DMS153 (cell line): ENCODE measurements around the gene SMPD1.

Experiments
- DNase-seq: peaks from one replicate; lab custom pipeline; 2025; lab: John Stamatoyannopoulos, UW

SMPD1 gene

DNA sequence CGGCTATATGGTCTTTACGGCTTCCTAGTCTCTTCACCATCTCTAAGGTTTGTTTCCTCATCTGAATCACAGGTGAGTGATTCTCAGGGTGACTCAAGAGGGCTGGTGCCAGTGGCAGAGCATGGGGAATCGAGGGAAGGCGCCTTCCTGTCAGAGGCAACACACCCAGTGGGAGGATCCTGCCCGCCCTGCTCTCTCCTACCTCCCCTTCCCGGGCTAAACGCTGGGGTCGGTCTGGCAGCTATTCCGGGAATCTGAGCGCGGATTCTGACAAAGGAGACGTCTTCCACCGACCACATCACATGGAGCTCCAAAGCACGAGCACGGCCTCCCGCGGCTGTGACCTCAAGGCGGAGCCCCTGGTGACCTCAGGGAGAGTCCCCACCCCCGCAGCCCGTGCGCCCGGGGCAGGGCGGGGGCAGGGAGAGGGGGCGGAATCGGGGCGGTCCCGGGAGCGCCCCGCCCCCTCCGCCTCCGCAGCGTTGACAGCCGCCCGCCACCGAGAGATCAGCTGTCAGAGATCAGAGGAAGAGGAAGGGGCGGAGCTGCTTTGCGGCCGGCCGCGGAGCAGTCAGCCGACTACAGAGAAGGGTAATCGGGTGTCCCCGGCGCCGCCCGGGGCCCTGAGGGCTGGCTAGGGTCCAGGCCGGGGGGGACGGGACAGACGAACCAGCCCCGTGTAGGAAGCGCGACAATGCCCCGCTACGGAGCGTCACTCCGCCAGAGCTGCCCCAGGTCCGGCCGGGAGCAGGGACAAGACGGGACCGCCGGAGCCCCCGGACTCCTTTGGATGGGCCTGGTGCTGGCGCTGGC is at the start of gene SMPD1:
TSS of gene SMPD1 (plus strand) at position 570 of the 813 bp plus-strand sequence. CDS start at position 695, 125 bp downstream.
- peak; percentile 78 for DNase-seq

DNA sequence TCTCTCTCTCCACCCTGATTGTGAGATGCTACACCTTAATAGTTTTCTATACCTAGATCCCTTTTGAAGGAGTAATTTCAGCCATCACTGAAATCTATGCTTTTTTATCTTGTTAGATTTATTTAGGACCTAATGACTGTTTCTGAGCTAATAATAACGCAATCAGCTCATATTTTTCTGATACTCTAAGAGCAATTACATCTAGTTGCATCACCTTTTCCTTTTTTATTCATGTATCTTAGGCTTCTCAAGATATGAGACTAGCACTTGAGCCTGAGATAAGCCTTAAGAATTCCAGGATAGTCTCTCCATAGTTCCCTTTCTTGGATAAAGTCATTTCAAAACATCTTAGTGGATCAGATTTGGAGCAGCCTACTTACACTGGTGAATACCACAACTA is 44.9 kb upstream of the SMPD1 start:
- no peak for DNase-seq

DNA sequence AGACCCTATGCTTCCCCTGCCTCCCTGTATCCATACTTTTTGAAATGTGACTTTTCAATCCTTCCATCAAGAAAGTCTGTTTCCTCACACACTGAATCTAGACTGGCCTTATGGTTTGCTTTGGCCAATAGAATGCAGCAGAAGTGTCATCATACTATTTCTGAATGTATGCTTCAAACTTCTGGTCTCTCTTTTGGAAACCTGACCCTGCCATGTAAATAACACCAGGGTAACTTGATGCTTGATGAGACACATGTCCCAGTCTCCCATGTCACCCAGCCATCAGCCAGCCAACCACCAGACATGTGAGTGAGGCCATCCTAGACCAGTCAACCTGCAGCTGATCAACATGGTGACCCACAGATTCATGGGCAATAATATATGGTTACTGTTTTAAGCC is 40.2 kb upstream of the SMPD1 start:
- no peak for DNase-seq

DNA sequence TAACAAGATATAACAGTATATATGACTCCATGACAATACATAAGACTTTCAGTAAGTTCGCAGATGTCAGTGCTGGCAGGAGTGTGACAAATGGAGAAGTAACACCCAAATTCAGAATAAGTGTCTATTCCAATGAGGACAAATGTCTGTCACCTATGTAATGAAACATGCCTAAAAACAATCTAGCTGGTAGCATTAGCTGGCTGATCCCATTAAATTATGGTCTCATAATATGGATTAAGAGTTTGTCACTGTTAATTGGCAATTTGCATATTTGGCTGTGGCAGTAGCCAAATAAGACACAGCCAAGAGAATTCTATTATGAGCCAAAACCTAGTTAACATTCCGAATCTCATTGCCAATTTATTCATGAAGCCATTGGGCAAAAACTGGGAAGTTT is 39.8 kb upstream of the SMPD1 start:
- no peak for DNase-seq

DNA sequence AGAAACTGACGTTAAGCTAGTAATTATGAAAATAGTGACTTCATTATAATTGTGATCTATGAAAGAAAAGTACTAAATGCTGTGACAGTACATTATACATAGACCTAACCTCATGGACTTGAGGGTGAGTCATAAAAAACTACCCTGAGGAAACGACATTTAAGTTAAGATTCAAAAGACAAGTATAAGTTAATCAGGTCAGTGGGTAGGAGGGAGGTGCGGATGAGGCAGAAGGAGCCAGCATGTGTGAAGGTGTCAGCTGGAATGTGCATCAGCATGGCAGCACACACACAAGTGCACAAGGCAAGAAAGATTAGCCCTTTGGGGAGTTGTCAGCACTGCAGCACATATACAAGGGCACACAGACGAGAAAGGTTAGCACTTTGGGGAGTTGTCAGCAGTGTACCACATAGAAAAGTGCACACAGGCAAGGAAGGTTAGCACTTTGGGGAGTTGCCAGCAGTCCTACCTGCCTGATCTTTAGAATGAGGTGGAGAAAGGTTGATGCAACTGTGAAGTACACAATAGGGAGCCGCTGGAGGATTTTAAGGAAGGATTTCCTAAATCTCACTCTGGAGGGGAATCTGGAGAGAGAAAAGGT is 38.4 kb upstream of the SMPD1 start:
- DNase-seq: no peak

DNA sequence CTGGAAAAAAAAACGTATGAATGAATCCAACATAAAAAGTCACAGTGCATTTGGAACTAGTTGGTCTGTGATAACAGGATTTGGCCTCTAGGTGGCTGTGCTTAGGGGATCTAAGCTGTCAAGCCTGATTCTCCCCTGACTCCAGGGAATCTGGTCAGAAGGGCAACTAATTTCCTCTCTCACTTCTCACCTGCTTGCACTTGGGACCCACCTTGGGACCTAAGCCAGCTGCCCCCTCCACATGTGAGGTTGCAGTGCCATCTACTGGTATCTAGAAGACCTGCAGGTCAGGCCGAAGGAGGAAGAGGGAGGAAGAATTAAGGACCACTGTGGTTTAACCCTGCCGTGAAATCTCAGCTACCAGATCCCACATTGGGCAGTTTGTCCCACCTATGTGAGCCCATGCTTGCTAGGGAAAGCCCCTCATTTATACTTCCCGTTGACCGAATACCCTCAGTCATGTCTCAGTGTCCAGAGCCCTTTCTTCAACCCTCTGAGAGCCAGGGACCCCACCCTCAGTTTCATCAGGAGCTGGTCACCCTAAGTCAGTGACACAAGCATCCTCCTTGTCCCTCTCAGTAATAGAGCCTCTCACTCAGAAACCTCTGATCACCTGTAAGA is 36.8 kb upstream of the SMPD1 start:
- peak; percentile 81 for DNase-seq

DNA sequence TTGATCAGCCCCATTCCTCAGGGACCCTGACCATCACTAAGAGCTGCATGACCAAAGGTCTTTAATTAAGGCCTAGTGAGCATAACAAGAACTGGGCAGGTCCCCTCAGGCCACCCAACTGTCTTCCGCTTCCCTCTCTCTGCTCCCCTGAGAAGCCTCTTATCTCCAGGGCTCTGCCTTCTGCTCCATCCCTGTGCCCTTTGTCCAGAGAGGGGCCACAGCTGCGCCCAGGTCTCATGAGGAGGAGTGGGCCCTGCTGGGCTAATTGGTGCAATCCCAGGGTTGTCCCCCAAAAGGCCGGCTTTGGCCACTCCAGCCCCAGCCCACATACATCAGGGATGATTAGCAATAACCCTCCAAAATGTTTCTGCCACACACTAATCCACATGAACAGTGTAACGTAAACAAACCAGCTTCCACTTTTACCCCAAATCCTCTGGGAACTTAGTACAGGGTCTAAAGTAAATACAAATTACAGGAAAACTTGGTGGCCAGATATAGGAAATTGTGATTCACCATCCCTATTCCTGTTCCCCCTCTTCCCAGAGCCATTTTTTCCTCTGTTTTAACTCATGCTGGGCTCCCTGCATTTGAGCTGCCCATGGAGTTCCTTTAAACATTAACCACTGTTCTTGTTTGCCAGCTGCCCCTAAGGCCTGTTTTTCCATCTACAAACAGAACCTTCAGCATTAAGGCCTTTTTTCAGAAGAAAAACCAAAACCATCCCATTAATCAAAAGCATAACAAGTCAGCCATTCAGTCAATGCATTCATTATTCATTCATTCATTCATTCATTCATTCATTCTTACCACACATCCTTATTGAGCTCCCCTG is 35.4 kb upstream of the SMPD1 start:
- no peak for DNase-seq

DNA sequence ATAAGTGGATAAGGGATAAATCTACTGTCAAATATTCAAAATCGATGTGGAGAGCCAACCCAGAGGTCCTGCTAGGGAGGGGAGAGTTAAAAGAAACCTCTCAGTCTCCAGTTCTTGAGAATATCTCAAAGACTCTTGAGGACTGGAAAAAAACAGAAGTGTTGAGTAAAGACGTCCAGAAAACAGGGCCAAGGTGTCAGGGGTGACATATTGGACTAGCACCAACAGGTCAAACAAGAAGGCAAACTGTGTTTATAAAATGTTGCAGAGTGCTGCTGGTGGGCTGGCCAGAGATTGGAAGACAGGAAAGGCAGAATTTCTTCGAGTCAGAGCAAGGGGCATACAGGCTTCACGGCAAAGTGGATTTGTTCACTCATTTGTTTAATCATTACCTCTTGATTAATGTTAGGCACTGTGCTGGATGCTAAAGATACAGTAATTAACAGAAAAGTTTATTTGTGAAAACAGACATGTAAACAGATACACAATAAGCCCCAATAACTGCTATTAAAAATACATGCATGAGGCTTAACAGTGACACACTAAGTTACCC is 33.7 kb upstream of the SMPD1 start:
- no peak for DNase-seq

DNA sequence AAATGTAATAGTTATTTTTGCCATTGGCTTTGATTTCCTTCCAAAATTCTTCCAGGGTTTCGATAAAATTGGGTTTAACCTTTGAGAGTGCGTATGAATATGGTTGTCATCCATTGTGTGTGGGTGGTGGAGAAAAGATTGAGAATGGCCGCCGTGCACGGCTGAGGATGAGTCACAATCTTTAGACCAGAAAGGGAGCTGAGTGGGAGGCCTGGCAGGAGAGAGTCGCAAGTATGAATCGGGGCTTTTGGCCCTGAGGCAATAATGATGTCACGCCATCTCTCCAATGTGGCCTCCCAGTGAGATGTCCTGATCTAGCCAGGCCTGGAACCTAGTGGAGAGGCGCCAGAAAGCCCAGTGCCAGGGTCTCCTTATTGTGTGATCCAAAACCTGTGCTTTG is 33.1 kb upstream of the SMPD1 start:
- no peak for DNase-seq

DNA sequence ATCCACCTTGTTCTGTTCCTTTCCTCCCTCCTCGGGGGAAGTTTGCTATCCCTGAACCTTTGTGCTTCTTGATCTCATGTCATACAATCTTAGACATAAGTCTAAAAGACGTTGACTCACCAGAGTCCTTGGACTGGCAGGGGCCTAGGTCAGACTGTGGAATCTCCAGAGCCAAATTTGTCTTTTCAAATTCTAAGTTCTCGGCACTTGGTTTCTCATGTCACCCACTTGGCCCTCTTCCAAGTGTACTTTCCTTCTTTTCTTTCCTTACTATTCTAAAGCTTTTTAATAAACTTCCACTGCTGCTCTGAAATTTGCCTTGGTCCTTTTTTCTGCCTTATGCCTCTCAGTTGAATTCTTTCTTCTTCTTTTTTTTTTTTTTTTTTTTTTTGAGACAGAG is 30.1 kb upstream of the SMPD1 start:
- DNase-seq: no peak

DNA sequence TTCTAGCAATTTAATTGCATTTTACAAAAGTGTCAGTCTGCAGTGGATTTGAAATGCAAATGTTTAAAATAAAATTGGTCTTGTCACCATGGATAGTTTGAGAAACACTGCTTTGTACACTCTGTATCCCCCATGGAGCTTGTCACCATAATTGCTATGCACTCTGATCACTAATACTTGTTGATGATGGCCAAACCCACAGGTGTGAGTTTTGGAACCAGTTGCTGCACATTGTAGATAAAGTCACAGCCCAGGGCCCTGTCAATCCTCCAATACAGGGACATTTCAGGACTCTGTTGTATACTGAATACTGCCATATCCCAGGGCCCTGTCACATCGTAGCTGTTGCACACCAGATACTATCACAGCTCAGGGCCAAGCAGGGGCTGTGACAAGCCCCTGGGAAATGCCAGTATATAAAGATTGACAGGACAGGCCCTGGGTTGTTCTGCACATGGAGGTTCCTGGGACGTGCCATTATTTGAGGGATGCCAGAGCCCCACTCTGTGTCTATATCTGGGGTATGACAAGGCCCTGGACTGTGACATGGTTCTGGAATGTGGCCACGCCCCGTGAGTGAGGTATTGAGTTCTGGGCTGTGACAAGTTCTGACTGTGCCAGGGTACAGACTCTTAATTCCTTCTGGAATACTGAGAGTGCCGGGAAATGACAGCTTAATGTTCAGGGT is 27.9 kb upstream of the SMPD1 start:
- DNase-seq: no peak

DNA sequence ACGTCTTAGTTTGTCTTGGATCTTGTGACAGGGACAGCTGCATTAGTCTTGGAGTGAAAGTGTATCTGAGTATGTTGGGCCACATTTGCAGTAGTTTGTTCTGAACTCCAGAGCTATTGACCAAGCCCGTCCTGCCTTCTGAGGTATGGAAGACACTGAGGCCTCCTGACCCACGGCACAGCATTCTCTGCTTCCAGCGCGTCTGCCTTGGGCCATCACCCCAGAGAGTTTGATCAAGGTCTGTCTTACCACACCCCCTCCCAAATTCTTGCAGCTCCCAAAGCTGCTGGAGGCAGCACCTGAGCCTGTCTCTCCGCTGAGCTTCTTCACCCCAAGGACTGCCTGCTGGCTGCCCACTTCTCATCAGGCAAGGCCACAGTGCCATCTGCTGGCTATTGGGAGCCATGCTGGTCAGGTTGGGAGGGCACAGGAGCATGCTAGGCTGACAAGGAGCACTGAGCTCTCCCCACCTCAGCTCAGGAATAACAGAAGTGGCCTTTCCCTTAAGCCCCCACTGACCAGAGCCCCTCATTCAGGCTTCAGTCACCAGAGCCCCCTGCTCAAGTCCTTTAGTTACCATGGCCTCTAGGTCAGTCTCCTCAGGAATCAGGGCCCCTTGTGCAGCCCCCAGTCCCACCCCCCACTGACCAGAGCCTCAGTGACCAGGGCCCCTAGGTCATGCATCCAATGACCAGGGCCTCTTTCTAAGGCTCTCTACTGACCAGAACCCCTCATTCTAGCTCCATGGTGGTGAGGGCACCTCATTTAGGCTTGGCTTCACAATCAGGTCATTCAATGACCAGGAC is 27.2 kb upstream of the SMPD1 start:
- peak; percentile 32 for DNase-seq

DNA sequence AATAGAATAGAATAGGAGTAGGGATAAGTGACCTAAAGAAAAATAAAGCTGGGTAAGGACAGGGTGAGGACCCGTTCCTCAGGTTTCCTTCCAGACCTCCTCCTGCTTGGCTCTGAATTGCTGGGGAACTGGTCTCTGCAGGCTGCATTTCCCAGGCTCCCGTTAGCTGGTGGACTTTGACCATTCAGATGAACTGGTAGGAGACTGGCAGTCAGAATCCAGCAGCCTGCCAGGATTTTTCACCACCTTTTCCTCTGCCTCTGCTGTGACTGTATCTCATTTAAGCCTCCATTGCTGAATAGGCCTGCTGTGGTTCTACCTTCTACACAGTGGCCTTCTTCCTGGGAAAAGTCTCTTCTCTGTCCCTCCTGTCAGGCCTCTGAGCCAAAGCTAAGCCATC is 24.6 kb upstream of the SMPD1 start:
- no peak for DNase-seq

DNA sequence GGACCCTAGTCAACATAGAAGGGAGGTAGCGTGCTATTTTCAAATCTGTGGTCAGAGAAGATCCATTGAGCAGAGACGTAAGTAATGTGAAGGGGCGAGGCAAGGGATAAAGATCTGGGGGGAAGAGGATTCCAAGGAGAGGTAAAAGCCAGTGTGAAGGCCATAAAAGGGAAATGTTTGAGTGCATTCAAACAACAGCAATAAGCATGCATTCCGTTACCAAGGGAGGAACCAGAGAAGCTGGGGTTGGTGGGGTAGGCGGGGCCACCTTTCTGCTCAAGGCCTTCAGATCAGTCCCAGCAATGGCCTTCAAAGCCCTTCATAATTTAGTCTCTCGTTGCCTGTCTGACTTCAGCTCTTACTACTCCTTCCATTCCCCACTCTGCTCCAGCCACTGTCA is 18.4 kb upstream of the SMPD1 start:
- no peak for DNase-seq

DNA sequence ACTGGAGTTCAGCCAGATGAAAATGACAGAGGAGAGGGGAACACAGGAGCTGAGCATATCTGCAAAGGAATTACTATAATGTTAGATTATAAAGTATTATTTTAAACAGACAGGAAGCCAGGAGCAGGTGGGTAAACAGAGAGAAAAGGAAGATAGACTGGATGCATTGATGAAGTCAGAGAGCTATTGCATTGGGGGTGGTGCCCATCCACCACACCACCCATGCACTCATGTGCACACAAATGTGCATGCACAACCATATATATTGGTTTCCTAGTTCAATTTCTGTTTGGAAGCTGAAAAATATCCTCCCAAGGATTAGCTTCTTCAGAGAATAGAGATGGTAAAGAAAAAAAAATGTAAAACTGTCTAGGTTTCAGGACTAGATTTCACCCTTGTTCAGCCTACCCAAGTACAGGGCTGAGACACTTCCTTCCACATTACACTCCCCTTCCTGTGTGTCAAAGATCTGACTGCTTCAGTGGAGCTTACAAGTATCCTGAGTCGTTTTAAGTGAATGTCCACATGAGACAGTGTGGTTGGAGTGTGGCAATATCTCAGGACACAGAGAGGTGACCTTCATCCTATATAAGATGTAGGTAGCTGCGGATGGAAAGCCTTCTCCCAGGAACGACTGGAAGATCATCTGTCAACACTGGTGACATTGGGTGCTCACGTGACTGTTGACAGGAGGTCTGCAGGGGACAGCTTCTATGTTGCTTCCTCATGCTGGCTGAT is 12.2 kb upstream of the SMPD1 start:
- DNase-seq: no peak

DNA sequence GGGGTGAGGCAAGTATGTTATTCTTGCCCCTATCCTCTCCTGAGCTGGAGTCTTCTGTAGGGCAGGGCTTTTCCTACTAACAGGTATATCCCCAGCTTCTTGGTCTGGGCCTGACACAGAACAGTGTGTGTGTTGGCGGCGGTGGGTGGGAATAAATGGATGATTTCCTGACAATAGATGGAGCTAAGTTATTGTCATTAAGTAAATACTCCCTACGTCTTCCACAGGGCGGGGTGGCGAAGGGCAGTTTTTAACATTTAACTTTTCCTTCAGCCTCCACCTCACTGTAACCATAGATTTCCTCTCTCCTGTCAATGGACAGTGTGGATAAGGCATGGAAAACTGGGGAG is 11.7 kb upstream of the SMPD1 start:
- DNase-seq: no peak

DNA sequence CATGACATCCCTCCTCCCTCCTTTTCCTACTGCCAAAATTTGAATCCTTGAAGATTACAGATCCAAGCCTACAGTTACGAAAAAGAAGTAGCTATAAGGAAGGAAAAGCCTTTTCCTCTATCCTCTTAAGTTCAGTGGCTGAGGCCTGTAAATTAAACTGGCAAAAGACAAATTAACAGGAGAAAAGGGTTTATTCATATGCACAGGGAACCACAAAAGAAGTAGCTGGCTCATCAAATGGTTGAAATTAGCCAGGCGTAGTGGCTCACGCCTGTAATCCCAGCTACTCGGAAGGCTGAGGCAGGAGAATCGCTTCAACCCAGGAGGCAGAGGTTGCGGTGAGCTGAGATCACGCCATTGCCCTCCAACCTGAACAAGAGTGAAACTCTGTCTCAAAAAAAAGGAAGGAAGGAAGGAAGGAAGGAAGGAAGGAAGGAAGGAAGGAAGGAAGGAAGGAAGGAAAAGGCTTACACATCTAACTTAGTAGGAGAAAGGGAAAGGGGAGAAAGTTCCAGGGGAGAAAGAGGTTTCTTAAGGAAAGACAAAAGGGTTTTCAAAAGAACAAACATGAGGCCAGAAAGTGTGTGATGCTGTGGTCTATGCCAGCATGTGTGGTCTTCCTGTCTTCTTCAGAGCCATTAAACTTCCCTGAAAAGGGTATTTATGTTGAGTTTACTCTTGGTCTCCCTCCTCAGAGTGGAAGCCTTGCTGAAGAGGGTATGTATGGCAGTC is 5.1 kb upstream of the SMPD1 start:
- no peak for DNase-seq

DNA sequence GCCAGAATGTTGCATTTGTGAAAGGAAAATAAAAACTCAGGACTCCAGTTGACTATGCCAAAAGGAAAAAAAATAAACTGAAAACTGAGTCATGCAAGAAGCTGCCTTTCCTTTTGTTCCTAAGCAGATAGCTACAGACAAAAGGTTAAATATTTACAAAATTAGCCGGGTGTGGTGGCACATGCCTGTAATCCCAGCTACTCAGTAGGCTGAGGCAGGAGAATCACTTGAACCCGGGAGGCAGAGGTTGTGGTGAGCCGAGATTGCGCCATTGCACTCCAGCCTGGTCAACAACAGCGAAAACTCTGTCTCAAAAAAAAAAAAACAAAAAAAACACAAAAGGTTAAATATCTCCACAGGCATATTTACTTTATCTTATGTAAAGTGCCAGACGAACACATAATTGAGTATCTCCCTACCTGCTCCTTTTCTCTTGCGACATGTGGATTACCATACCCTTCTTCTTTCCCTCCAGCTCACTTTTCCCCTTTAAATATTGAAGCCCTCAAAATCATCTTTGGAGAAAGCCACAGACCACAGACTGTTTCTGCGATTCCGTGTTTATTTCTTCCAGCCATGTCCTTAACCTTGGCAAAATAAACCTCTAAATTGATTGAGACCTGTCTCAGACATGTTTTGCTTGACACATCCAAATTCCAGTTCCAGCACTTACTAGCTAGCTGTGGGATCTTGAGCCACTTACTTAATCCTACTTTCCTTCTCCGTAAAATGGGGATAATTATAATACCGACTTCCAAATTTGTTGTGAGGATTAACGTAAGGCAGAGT is 2.3 kb upstream of the SMPD1 start:
- DNase-seq: no peak

DNA sequence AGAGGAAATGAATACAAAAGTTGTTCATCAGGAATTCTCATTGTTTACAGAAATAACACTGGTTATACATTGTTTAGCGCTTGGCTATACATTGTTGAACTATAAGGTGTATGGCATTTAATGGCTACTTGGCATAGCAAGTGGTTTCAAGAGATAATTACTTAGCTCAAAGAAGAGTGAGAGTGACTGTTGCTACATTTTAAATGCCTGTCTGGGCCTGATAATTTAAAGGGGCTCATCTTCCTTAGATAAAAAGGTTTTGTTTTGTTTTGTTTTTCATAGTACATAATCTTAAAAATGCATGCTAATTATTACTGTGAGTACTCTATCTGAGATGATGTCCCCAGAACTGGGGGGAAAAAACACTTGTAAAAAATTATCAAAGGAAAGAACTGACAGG is 1.5 kb upstream of the SMPD1 start:
- DNase-seq: no peak
